ENCODE data around the gene PRKCH. TPM values are rescaled to one million over a fixed set of nuclear protein-coding genes. Genes with fewer than 3 reads are reported as not detected.
A peak's percentile ranks its signal among the peaks of the same experiment; 100 is the strongest.

Gene PRKCH
- polyA plus RNA-seq, 3 donors = 3.6 to 6.2 (median 5.4) TPM

- TF ChIP-seq CTCF (IDR thresholded peaks at IDR 0.05) = no peak
- H3K27ac Mint-ChIP-seq = peak overlapping the region; percentile 66 to 99 (median 93)
- Histone ChIP-seq H3K36me3 (replicated peaks in 1 of 2; ENCODE audit: control insufficient read depth in 1 of 2, insufficient read depth in 2 of 2, low read length in 2 of 2) (no peaks in the 10 kb centered on the region), H3K9ac (ENCODE audit: insufficient read depth, low read length, poor library complexity, severe bottlenecking) (peak overlapping the region; percentile 35), H3K4me2 (replicated peaks; ENCODE audit: extremely low read depth, low read length, poor library complexity, severe bottlenecking) (peak overlapping the region; percentile 84), H4K20me1 (ENCODE audit: insufficient read depth, low read length) (no peaks in the 10 kb centered on the region), H3K4me1 (ENCODE audit: control insufficient read depth in 1 of 2, insufficient read depth in 2 of 2, low read length in 2 of 2) (peaks cover 73 to 79% of the 10 kb centered on the region in 2 donors), H2AFZ (ENCODE audit: insufficient read depth, low read depth, low read length, poor library complexity, severe bottlenecking) (peak overlapping the region; percentile 51), H3K79me2 (ENCODE audit: insufficient read depth, low read length) (no peaks in the 10 kb centered on the region), H3K4me3 (replicated peaks in 1 of 3; ENCODE audit: low read depth in 2 of 3, low read length in 3 of 3) (peak overlapping the region; percentile 37 to 71 (median 47)), H3K9me3 (replicated peaks in 1 of 2; ENCODE audit: control insufficient read depth in 1 of 2, insufficient read depth in 1 of 2, low read length in 2 of 2) (no peaks in the 10 kb centered on the region), H3K27me3 (ENCODE audit: control insufficient read depth in 2 of 2, insufficient read depth in 2 of 2, low read length in 2 of 2) (no peaks in the 10 kb centered on the region), H3K27ac (ENCODE audit: low read depth in 1 of 2, low read length in 2 of 2) (peak overlapping the region; percentile 38 to 74)
- peaks cover 0 to 3% (median 2%) of the 10 kb centered on the region in 3 donors for H3K27me3 Mint-ChIP-seq (ENCODE audit: low read depth in 3 of 3)
- DNase-seq = peak; percentile 82 to 87 (median 87)
- peaks cover 79% of the 10 kb centered on the region for H3K4me1 Mint-ChIP-seq
- peak overlapping the region; percentile 79 to 91 for H3K4me3 Mint-ChIP-seq
- H3K9me3 Mint-ChIP-seq = peaks cover 0 to 2% (median 0%) of the 10 kb centered on the region in 7 donors
- intact Hi-C loops (cut with micrococcal nuclease) = loop anchor here (5.0 to 10.0 kb wide), 4 partner anchors 123 to 280 kb away; no protein-coding TSS in a partner anchor
- 0% methylated on average over 6 of the region's 8 CpGs for WGBS (ENCODE audit: insufficient coverage)
- H3K36me3 Mint-ChIP-seq = peaks cover 11 to 30% of the 10 kb centered on the region in 2 donors
These were observed 150.8 kb downstream of the PRKCH start for GRCh38 chr14:61472011-61472672.

- H3K27ac Mint-ChIP-seq = peak overlapping the region; percentile 66 to 99 (median 93)
- peaks cover 0 to 3% (median 2%) of the 10 kb centered on the region in 3 donors for H3K27me3 Mint-ChIP-seq (ENCODE audit: low read depth in 3 of 3)
- peaks cover 2% of the 10 kb centered on the region for H3K79me2 ChIP-seq (ENCODE audit: insufficient read depth, low read length)
- H3K36me3 ChIP-seq (replicated peaks in 1 of 2; ENCODE audit: control insufficient read depth in 1 of 2, insufficient read depth in 2 of 2, low read length in 2 of 2) = no peaks in the 10 kb centered on the region
- H3K27ac ChIP-seq (ENCODE audit: low read depth in 1 of 2, low read length in 2 of 2) = peak overlapping the region in 1 of 2 donors; percentile 74
- intact Hi-C loops (cut with micrococcal nuclease) = loop anchor here (5.0 to 10.0 kb wide), 4 partner anchors 122 to 279 kb away; no protein-coding TSS in a partner anchor
- peak in 2 of 3 donors; percentile 41 to 75 for DNase-seq
- peaks cover 14 to 27% of the 10 kb centered on the region in 2 donors for H3K36me3 Mint-ChIP-seq
- H3K4me1 Mint-ChIP-seq = peaks cover 79% of the 10 kb centered on the region
- no peaks in the 10 kb centered on the region for H3K27me3 ChIP-seq (ENCODE audit: control insufficient read depth in 2 of 2, insufficient read depth in 2 of 2, low read length in 2 of 2)
- peak overlapping the region; percentile 84 for H3K4me2 ChIP-seq (replicated peaks; ENCODE audit: extremely low read depth, low read length, poor library complexity, severe bottlenecking)
- H3K9me3 ChIP-seq (replicated peaks in 1 of 2; ENCODE audit: control insufficient read depth in 1 of 2, insufficient read depth in 1 of 2, low read length in 2 of 2) = no peaks in the 10 kb centered on the region
- peaks cover 74 to 79% of the 10 kb centered on the region in 2 donors for H3K4me1 ChIP-seq (ENCODE audit: control insufficient read depth in 1 of 2, insufficient read depth in 2 of 2, low read length in 2 of 2)
- peak overlapping the region in 1 of 3 experiments; percentile 71 for H3K4me3 ChIP-seq (replicated peaks in 1 of 3; ENCODE audit: low read depth in 2 of 3, low read length in 3 of 3)
- peaks cover 0 to 2% (median 0%) of the 10 kb centered on the region in 7 donors for H3K9me3 Mint-ChIP-seq
- H3K9ac ChIP-seq (ENCODE audit: insufficient read depth, low read length, poor library complexity, severe bottlenecking) = no peak overlapping the region
- H2AFZ ChIP-seq (ENCODE audit: insufficient read depth, low read depth, low read length, poor library complexity, severe bottlenecking) = no peak overlapping the region
- WGBS (ENCODE audit: insufficient coverage) = 0% methylated on average over 2 of the region's 3 CpGs
- H4K20me1 ChIP-seq (ENCODE audit: insufficient read depth, low read length) = no peaks in the 10 kb centered on the region
- H3K4me3 Mint-ChIP-seq = peak overlapping the region; percentile 24 to 91
- no peak for TF ChIP-seq CTCF (IDR thresholded peaks at IDR 0.05)
These were observed 151.5 kb downstream of the PRKCH start for GRCh38 chr14:61472801-61473376.

Measured in CD14-positive monocyte (primary cell).